ENCODE measurements around the gene MLLT10. TPM values are rescaled to one million over a fixed set of nuclear protein-coding genes. Genes with fewer than 3 reads are reported as not detected.
A peak's percentile ranks its signal among the peaks of the same experiment; 100 is the strongest.

MLLT10 gene
- total RNA-seq, 1 experiment from 2014 or later, result 60.1 TPM

DNA sequence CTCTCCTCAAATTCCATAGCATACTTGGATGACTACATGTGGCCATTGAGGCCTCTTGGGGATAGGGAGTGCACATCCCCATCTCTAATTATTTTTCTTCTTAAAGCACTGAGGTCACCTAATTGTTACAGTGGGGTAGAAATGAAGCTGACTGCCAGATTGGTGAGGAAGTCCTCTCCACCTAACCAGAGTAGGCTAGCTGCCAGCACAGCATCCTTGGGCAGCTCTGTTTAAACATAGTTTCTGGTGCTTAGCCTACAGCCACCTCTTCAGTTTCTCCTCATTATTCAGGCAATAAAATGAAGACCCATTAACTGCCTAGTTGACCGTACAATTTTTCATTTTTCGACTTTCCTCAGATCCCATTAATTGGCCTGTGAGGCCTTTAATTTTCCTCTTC lies 104.6 kb downstream of the MLLT10 start:
- ChIA-PET POLR2A (interaction anchor here (0.5 kb wide), 1 partner anchor 128 kb away, joined by 3 read pairs; no protein-coding TSS in a partner anchor), CTCF (no interaction called here)
- no peaks in the 10 kb centered on the region for H3K9me3 Mint-ChIP-seq
- H3K27ac Mint-ChIP-seq, result peak overlapping the region; percentile 80
- 0 out of 2 replicates have a peak, but pooled peaks have one; percentile 13 for ATAC-seq
- H3K4me1 Mint-ChIP-seq, result peaks cover 54% of the 10 kb centered on the region
- H3K36me3 Mint-ChIP-seq, result no peaks in the 10 kb centered on the region
- no peak overlapping the region for H3K4me3 Mint-ChIP-seq
- no peak for DNase-seq (ENCODE audit: low spot score)
- H3K27me3 Mint-ChIP-seq (ENCODE audit: low read depth), result no peaks in the 10 kb centered on the region
- TF ChIP-seq NR2C2 (CRISPR knock-in tag; IDR thresholded peaks at IDR 0.05) (no peak), RELA (CRISPR knock-in tag; IDR thresholded peaks at IDR 0.05; ENCODE audit: borderline replicate concordance) (no peak), EMX1 (CRISPR knock-in tag; IDR thresholded peaks at IDR 0.05) (no peak), GABPB1 (CRISPR knock-in tag; IDR thresholded peaks at IDR 0.05) (no peak), NFYB (CRISPR knock-in tag; conservative IDR thresholded peaks at IDR 0.05; ENCODE audit: low read depth) (no peak), IRF2 (CRISPR knock-in tag; IDR thresholded peaks at IDR 0.05; ENCODE audit: borderline replicate concordance, low read depth) (no peak), OVOL2 (CRISPR knock-in tag; IDR thresholded peaks at IDR 0.05; ENCODE audit: borderline replicate concordance) (no peak), TP53 (CRISPR knock-in tag; IDR thresholded peaks at IDR 0.05) (no peak), TEAD1 (CRISPR knock-in tag; IDR thresholded peaks at IDR 0.05) (no peak), FOXP4 (CRISPR knock-in tag; IDR thresholded peaks at IDR 0.05) (no peak), FOXK1 (CRISPR knock-in tag; IDR thresholded peaks at IDR 0.05) (no peak), ELF4 (CRISPR knock-in tag; IDR thresholded peaks at IDR 0.05; ENCODE audit: low read depth) (no peak)
- TF ChIP-seq, protein P1, sequence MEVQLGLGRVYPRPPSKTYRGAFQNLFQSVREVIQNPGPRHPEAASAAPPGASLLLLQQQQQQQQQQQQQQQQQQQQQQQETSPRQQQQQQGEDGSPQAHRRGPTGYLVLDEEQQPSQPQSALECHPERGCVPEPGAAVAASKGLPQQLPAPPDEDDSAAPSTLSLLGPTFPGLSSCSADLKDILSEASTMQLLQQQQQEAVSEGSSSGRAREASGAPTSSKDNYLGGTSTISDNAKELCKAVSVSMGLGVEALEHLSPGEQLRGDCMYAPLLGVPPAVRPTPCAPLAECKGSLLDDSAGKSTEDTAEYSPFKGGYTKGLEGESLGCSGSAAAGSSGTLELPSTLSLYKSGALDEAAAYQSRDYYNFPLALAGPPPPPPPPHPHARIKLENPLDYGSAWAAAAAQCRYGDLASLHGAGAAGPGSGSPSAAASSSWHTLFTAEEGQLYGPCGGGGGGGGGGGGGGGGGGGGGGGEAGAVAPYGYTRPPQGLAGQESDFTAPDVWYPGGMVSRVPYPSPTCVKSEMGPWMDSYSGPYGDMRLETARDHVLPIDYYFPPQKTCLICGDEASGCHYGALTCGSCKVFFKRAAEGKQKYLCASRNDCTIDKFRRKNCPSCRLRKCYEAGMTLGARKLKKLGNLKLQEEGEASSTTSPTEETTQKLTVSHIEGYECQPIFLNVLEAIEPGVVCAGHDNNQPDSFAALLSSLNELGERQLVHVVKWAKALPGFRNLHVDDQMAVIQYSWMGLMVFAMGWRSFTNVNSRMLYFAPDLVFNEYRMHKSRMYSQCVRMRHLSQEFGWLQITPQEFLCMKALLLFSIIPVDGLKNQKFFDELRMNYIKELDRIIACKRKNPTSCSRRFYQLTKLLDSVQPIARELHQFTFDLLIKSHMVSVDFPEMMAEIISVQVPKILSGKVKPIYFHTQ (CRISPR knock-in tag; IDR thresholded peaks at IDR 0.05), result no peak
- TF ChIP-seq, protein P2, sequence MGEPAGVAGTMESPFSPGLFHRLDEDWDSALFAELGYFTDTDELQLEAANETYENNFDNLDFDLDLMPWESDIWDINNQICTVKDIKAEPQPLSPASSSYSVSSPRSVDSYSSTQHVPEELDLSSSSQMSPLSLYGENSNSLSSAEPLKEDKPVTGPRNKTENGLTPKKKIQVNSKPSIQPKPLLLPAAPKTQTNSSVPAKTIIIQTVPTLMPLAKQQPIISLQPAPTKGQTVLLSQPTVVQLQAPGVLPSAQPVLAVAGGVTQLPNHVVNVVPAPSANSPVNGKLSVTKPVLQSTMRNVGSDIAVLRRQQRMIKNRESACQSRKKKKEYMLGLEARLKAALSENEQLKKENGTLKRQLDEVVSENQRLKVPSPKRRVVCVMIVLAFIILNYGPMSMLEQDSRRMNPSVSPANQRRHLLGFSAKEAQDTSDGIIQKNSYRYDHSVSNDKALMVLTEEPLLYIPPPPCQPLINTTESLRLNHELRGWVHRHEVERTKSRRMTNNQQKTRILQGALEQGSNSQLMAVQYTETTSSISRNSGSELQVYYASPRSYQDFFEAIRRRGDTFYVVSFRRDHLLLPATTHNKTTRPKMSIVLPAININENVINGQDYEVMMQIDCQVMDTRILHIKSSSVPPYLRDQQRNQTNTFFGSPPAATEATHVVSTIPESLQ (CRISPR knock-in tag; IDR thresholded peaks at IDR 0.05), result no peak
- TF ChIP-seq, protein P3, sequence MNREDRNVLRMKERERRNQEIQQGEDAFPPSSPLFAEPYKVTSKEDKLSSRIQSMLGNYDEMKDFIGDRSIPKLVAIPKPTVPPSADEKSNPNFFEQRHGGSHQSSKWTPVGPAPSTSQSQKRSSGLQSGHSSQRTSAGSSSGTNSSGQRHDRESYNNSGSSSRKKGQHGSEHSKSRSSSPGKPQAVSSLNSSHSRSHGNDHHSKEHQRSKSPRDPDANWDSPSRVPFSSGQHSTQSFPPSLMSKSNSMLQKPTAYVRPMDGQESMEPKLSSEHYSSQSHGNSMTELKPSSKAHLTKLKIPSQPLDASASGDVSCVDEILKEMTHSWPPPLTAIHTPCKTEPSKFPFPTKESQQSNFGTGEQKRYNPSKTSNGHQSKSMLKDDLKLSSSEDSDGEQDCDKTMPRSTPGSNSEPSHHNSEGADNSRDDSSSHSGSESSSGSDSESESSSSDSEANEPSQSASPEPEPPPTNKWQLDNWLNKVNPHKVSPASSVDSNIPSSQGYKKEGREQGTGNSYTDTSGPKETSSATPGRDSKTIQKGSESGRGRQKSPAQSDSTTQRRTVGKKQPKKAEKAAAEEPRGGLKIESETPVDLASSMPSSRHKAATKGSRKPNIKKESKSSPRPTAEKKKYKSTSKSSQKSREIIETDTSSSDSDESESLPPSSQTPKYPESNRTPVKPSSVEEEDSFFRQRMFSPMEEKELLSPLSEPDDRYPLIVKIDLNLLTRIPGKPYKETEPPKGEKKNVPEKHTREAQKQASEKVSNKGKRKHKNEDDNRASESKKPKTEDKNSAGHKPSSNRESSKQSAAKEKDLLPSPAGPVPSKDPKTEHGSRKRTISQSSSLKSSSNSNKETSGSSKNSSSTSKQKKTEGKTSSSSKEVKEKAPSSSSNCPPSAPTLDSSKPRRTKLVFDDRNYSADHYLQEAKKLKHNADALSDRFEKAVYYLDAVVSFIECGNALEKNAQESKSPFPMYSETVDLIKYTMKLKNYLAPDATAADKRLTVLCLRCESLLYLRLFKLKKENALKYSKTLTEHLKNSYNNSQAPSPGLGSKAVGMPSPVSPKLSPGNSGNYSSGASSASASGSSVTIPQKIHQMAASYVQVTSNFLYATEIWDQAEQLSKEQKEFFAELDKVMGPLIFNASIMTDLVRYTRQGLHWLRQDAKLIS (CRISPR knock-in tag; IDR thresholded peaks at IDR 0.05; ENCODE audit: borderline replicate concordance), result no peak
- TF ChIP-seq, protein P4, sequence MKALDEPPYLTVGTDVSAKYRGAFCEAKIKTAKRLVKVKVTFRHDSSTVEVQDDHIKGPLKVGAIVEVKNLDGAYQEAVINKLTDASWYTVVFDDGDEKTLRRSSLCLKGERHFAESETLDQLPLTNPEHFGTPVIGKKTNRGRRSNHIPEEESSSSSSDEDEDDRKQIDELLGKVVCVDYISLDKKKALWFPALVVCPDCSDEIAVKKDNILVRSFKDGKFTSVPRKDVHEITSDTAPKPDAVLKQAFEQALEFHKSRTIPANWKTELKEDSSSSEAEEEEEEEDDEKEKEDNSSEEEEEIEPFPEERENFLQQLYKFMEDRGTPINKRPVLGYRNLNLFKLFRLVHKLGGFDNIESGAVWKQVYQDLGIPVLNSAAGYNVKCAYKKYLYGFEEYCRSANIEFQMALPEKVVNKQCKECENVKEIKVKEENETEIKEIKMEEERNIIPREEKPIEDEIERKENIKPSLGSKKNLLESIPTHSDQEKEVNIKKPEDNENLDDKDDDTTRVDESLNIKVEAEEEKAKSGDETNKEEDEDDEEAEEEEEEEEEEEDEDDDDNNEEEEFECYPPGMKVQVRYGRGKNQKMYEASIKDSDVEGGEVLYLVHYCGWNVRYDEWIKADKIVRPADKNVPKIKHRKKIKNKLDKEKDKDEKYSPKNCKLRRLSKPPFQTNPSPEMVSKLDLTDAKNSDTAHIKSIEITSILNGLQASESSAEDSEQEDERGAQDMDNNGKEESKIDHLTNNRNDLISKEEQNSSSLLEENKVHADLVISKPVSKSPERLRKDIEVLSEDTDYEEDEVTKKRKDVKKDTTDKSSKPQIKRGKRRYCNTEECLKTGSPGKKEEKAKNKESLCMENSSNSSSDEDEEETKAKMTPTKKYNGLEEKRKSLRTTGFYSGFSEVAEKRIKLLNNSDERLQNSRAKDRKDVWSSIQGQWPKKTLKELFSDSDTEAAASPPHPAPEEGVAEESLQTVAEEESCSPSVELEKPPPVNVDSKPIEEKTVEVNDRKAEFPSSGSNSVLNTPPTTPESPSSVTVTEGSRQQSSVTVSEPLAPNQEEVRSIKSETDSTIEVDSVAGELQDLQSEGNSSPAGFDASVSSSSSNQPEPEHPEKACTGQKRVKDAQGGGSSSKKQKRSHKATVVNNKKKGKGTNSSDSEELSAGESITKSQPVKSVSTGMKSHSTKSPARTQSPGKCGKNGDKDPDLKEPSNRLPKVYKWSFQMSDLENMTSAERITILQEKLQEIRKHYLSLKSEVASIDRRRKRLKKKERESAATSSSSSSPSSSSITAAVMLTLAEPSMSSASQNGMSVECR (CRISPR knock-in tag; IDR thresholded peaks at IDR 0.05; ENCODE audit: borderline replicate concordance), result no peak
- TF ChIP-seq, protein P5, sequence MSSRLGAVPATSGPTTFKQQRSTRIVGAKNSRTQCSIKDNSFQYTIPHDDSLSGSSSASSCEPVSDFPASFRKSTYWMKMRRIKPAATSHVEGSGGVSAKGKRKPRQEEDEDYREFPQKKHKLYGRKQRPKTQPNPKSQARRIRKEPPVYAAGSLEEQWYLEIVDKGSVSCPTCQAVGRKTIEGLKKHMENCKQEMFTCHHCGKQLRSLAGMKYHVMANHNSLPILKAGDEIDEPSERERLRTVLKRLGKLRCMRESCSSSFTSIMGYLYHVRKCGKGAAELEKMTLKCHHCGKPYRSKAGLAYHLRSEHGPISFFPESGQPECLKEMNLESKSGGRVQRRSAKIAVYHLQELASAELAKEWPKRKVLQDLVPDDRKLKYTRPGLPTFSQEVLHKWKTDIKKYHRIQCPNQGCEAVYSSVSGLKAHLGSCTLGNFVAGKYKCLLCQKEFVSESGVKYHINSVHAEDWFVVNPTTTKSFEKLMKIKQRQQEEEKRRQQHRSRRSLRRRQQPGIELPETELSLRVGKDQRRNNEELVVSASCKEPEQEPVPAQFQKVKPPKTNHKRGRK (CRISPR knock-in tag; IDR thresholded peaks at IDR 0.05; ENCODE audit: borderline replicate concordance), result no peak
- TF ChIP-seq, protein P6, sequence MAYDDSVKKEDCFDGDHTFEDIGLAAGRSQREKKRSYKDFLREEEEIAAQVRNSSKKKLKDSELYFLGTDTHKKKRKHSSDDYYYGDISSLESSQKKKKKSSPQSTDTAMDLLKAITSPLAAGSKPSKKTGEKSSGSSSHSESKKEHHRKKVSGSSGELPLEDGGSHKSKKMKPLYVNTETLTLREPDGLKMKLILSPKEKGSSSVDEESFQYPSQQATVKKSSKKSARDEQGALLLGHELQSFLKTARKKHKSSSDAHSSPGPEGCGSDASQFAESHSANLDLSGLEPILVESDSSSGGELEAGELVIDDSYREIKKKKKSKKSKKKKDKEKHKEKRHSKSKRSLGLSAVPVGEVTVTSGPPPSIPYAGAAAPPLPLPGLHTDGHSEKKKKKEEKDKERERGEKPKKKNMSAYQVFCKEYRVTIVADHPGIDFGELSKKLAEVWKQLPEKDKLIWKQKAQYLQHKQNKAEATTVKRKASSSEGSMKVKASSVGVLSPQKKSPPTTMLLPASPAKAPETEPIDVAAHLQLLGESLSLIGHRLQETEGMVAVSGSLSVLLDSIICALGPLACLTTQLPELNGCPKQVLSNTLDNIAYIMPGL (CRISPR knock-in tag; IDR thresholded peaks at IDR 0.05), result no peak
- TF ChIP-seq, protein P7, sequence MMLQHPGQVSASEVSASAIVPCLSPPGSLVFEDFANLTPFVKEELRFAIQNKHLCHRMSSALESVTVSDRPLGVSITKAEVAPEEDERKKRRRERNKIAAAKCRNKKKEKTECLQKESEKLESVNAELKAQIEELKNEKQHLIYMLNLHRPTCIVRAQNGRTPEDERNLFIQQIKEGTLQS (CRISPR knock-in tag; conservative IDR thresholded peaks at IDR 0.05), result no peak

Data from WTC11 (cell line).